Fibroblast of villous mesenchyme (primary cell): ENCODE data around the gene USP15. TPM values are rescaled to one million over a fixed set of nuclear protein-coding genes. Genes with fewer than 3 reads are reported as not detected.
"Not testable (repeated sequence)": the region's sequence is repeated elsewhere in the genome, so short reads cannot be mapped to it uniquely, and the experiment has no call there.

Source experiments
- DNase-seq: peaks from one replicate; pipeline ENCODE4 v3.0.0-alpha.2; 2010; ENCODE audit warnings: low read depth
- H3K4me3 ChIP-seq: 2 replicates; pipeline ENCODE4 v1.5.1; 2011; ENCODE audit warnings: low read depth, mild to moderate bottlenecking, low read length
- total RNA-seq: library from RNA; depleted of rRNA; stranded (reverse); fragments of >200 nt; gene quantifications from 2 replicates; pipeline ENCODE4 v1.2.3, GENCODE V29; 2012
- TF ChIP-seq, protein P1 (sequence below): IDR thresholded peaks from 2 replicates; pipeline ENCODE4 v1.5.1; 2012; ENCODE audit warnings: low read depth, mild to moderate bottlenecking, low read length; ENCODE audit not compliant: insufficient read depth

Gene USP15
- total RNA-seq, 1 donor, result 66.1 TPM

DNA sequence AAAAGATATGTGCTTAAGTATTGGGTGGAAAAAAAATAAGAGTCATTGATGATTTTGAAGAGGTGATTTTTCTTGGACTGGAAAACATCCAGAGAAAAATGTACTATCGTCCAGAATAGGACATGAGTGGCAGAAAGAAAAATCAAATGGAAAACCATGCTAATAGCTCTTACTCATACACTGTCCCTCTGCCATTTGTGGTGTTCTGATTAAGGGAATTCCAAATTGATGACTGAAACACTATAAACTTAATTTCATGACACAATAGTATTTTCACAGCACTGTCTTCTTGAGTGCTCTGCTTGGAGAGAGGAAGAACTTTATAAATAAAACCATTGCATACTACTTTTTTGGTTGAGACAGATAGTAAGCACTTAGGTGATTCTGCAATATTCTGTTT is 72.4 kb downstream of the USP15 start:
- H3K4me3 ChIP-seq, result no peak overlapping the region
- DNase-seq, result peak; percentile 10
- TF ChIP-seq, protein P1, sequence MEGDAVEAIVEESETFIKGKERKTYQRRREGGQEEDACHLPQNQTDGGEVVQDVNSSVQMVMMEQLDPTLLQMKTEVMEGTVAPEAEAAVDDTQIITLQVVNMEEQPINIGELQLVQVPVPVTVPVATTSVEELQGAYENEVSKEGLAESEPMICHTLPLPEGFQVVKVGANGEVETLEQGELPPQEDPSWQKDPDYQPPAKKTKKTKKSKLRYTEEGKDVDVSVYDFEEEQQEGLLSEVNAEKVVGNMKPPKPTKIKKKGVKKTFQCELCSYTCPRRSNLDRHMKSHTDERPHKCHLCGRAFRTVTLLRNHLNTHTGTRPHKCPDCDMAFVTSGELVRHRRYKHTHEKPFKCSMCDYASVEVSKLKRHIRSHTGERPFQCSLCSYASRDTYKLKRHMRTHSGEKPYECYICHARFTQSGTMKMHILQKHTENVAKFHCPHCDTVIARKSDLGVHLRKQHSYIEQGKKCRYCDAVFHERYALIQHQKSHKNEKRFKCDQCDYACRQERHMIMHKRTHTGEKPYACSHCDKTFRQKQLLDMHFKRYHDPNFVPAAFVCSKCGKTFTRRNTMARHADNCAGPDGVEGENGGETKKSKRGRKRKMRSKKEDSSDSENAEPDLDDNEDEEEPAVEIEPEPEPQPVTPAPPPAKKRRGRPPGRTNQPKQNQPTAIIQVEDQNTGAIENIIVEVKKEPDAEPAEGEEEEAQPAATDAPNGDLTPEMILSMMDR, result no peak

DNA sequence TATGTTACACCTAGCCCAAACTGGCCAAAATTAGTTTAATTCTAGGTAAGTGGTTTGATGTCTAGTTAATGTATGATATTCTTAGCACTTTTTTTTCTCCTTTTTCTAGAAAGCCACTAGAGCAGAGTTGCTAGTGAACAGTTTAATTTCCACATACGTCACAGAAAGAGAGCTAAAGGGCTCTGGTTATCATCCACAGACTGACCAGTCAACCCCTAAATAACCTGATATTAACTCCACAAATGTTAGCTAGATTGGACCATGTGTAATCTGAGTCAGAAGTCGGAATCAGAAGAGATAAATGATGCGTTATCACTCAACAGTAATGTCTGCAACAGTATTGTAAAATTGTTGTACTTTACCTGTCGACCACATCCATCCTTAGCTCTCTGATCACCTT is 74.9 kb downstream of the USP15 start:
- no peak overlapping the region for H3K4me3 ChIP-seq
- DNase-seq, result no peak
- TF ChIP-seq, protein P1, result no peak

DNA sequence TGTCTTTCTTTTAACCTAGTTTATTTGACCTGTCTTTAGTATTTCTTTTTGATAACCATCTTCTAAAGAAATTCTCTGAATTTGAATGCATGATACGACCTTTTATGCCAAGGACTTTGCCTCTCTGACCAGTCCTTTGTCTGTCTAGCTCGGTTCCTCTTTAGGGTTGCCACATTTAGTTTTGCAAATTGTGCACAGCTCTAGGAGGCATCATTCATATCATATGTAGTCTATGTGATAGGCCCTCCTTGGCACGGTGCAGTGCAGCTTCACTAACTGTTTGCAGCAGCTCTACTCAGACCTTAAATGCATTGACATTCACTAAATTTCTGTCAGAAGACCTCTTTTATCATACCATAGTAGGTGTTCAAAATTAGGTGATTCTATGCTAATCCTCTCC is 75.6 kb downstream of the USP15 start:
- TF ChIP-seq, protein P1, result no peak
- no peak for DNase-seq
- no peak overlapping the region for H3K4me3 ChIP-seq

DNA sequence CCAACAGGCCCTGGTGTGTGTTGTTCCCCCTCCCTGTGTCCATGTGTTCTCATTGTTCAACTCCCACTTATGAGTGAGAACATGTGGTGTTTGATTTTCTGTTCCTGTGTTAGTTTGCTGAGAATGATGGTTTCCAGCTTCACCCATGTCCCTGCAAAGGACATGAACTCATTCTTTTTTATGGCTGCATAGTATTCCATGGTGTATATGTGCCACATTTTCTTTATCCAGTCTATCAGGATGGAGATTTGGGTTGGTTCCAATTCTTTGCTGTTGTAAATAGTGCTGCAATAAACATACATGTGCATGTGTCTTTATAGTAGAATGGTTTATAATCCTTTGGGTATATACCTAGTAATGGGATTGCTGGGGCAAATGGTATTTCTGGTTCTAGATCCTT is 77.4 kb downstream of the USP15 start:
- not testable (repeated sequence) for DNase-seq, H3K4me3 ChIP-seq

DNA sequence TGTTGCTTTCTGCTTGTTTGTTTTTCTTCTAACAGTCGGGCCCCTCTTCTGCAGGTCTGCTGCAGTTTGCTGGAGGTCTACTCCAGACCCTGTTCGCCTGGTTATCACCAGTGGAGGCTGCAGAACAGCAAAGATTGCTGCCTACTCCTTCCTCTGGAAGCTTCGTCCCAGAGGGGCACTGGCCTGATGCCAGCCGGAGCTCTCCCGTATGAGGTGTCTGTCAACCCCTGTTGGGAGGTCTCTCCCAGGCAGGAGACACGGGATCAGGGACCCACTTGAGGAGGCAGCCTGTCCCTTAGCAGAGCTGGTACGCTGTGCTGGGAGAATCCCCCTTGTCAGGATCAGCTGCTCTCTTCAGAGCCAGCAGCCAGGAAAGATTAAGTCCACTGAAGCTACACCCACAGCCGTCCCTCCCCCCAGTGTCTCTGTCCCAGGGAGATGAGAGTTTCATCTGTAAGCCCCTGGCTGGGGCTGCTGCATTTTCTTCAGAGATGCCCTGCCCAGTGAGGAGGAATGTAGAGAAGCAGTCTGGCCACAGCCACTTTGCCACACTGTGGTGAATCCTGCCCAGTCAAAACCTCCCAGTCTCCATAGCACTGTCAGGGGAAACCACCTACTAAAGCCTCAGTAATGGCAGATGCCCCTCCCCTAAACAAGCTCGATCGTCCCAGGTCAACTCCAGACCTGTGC is 82.6 kb downstream of the USP15 start:
- not testable (repeated sequence) for H3K4me3 ChIP-seq, DNase-seq

DNA sequence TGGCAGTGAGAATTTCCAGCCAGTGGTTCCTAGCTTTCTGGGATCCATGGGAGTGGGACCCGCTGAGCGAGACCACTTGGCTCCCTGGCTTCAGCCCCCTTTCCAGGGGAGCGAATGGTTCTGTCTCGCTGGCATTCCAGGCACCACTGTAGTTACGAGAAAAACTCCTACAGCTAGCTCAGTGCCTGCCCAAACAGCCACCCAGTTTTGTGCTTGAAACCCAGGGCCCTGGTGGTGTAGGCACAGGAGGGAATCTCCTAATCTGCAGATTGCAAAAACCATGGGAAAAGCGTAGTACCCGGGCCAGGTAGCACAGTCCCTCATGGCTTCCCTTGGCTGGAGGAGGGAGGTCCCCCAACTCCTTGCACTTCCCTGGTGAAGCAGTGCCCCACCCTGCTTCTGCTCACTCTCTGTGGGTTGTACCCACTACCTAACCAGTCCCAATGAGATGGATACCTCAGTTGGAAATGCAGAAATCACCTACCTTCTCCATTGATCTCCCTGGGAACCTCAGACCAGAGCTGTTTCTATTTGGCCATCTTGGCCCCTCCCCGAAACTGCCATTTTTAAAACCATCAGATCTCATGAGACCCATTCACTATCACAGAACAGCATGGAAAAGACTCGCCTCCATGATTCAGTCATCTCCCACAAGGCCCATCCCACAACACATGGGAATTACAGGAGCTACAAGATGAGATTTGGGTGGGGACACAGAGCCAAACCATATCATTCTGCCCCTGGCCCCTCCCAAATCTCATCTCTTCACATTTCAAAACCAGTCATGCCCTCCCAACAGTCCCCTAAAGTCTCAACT is 83.3 kb downstream of the USP15 start:
- not testable (repeated sequence) for H3K4me3 ChIP-seq, DNase-seq

DNA sequence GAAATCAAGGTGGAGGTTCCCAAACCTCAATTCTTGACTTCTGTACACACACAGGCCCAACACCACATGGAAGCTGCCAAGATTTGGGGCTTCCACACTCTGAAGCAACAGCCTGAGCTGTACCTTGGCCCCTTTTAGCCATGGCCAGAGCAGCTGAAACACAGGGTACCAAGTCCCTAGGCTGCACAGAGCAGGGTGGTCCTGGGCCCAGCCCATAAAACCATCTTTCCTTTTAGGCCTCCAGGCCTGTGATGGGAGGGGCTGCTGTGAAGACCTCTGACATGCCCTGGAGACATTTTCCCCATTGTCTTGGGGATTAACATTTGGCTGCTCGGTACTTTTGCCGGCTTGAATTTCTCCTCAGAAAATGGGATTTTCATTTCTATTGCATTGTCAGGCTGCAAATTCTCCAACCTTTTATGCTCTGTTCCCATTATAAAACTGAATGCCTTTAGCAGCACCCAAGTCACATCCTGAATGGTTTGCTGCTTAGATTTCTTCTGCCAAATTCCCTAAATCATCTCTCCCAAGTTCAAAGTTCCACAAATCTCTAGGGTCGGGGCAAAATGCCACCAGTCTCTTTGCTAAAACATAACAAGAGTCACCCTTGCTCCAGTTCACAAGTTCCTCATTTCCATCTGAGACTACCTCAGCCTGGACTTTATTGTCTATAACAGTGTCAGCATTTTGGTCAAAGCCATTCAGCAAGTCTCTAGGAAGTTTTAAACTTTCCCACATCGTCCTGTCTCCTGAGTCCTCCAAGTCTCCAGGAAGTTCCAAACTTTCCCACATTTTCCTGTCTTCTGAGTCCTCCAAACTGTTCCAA is 84.7 kb downstream of the USP15 start:
- not testable (repeated sequence) for H3K4me3 ChIP-seq, DNase-seq

DNA sequence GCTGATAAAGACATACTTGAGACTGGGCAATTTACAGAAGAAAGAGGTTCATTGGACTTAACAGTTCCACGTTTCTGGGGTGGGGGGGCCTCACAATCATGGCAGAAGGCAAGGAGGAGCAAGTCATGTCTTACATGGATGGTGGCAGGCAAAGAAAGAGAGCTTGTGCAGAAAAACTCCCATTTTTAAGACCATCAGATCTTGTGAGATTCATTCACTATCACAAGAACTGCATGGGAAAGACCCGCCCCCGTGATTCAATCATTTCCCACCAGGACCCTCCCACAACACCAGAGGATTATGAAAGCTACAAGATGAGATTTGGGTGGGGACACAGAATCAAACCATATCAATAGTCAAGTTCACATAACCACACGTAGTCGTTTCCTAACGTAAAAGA is 85.5 kb downstream of the USP15 start:
- no peak for DNase-seq
- H3K4me3 ChIP-seq, result no peak overlapping the region
- TF ChIP-seq, protein P1, result no peak
